GM23338 (cell line): ENCODE data around the gene MCTP2.

Source experiments
- POLR2AphosphoS5 ChIP-seq: IDR thresholded peaks from 2 replicates; pipeline ENCODE4 v1.6.1; 2016; ENCODE audit warnings: antibody characterized with exemption, low read depth
- REST ChIP-seq: IDR thresholded peaks from one replicate; pipeline ENCODE4 v1.6.1; 2018; ENCODE audit warnings: antibody characterized with exemption; ENCODE audit not compliant: unreplicated experiment
- TF ChIP-seq, protein P1 (sequence below), 2 experiments: fragments of 200-600 bp in 1 of 2; sonication (generic) in 1 of 2; conservative IDR thresholded peaks; 2 replicates each; pipeline versions ENCODE4 v1.5.1 to v1.6.1; 2016 to 2017; ENCODE audit warnings: antibody characterized with exemption in 2 of 2, low read depth in 2 of 2, mild to moderate bottlenecking in 2 of 2, moderate library complexity in 1 of 2
- TF ChIP-seq, protein P2 (sequence below): IDR thresholded peaks from 2 replicates; pipeline ENCODE4 v1.6.1; 2016; ENCODE audit warnings: antibody characterized with exemption

- TF ChIP-seq POLR2AphosphoS5 (no peak), REST (no peak)
- TF ChIP-seq, protein P1, sequence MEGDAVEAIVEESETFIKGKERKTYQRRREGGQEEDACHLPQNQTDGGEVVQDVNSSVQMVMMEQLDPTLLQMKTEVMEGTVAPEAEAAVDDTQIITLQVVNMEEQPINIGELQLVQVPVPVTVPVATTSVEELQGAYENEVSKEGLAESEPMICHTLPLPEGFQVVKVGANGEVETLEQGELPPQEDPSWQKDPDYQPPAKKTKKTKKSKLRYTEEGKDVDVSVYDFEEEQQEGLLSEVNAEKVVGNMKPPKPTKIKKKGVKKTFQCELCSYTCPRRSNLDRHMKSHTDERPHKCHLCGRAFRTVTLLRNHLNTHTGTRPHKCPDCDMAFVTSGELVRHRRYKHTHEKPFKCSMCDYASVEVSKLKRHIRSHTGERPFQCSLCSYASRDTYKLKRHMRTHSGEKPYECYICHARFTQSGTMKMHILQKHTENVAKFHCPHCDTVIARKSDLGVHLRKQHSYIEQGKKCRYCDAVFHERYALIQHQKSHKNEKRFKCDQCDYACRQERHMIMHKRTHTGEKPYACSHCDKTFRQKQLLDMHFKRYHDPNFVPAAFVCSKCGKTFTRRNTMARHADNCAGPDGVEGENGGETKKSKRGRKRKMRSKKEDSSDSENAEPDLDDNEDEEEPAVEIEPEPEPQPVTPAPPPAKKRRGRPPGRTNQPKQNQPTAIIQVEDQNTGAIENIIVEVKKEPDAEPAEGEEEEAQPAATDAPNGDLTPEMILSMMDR (conservative IDR thresholded peaks at IDR 0.05; ENCODE audit: low read depth in 2 of 2) = no peak
- TF ChIP-seq, protein P2, sequence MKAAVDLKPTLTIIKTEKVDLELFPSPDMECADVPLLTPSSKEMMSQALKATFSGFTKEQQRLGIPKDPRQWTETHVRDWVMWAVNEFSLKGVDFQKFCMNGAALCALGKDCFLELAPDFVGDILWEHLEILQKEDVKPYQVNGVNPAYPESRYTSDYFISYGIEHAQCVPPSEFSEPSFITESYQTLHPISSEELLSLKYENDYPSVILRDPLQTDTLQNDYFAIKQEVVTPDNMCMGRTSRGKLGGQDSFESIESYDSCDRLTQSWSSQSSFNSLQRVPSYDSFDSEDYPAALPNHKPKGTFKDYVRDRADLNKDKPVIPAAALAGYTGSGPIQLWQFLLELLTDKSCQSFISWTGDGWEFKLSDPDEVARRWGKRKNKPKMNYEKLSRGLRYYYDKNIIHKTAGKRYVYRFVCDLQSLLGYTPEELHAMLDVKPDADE = no peak
Measured at GRCh38 chr15:94259863-94260262, 28.5 kb downstream of the MCTP2 start.
